UCSD-AML1 (cell line): ENCODE results near the gene MEG3.

ENCODE experiments used
- DNase-seq: peaks from one replicate; lab custom pipeline; 2025; ENCODE audit not compliant: unreplicated experiment; lab: John Stamatoyannopoulos, UW

MEG3 gene

GRCh38 chr14:100862277-100862676 lies 36.4 kb downstream of the MEG3 start:
- no peak for DNase-seq

- no peak for DNase-seq
These were observed 36.9 kb downstream of the MEG3 start for GRCh38 chr14:100862793-100863192.

- DNase-seq = no peak
These were observed 38.3 kb downstream of the MEG3 start for GRCh38 chr14:100864206-100864605.

DNA sequence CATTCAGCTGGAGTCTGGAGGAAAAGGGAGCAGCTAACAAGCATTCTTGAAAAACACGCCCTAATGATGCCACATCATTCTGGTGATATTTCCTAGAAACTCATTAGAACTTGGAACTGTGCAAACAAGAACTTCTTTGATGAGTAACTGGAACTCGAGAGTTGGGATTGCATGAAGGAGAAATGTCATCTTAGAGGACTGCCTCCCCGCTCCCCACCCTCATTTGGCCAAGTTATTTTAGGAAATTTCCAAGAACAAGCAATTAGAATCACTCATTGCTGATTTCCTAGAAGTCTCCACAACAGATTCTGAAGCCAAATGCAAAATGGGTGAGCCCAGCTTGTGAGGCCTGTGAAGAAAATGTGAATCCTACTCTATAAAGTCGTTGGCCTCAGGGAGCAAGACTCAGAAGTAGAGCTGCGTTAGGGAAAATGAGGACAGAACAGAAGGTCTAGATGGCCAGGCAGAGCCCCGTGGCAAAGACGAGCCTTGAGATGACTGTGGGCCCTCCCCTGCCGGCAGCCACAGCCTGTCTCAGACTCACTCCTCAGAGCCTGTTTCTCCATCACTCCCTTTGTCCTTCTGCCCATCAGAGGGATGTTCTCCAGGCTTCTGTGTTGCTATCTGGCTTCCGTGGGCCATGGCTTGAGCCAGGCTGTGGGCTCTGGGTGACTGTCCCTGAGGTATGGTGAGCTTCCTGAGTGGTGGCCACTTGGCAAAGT lies 39.2 kb downstream of the MEG3 start:
- no peak for DNase-seq

GRCh38 chr14:100865682-100866591 lies 40.0 kb downstream of the MEG3 start:
- no peak for DNase-seq

DNA sequence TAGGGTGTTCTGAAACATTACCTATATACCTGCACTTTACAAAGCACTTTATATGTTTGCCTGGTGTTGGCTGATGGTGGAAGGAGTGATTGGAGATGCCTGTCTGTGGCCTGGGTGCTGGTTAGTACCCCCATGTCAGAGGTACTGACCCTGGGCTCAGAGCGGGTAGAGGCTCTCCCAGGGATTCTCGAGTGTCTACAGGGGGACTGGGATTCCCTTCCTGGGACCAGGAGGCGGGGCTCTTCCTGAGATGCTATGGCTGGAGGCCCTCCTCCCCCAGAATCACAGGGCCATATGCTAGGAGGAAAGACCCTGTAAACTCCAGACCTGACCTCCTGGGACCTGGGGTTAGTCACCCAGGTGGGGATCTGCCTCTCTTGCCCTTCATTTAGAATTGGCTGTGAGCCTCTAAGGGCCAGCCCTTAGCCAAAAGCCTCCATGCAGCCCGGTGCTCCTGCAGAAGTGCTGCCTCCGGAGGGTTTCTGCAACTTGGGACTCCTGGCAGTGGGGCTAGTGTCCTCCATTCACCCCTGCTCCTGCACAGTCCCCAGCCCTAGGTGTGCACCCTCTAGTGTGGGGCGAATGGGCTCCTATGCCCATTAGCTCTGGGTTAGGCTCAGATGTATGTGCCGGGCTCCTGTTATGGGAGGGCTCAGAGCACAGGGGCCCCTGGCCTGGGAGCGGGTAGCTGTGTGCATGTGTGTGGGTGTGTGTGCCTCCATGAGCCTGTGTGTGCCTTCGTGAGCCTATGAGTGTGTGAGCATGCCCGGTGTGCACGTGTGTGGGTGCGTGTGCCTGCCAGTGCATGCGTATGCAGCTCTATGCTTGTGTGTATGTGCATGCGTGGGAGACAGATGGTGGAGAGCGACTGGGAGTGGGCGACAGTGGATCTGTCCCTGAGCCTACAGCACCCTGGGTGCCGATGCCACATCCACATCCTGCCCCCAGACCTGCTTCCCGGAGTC lies 41.0 kb downstream of the MEG3 start:
- no peak for DNase-seq

GRCh38 chr14:100867631-100868315 lies 41.9 kb downstream of the MEG3 start:
- no peak for DNase-seq

- no peak for DNase-seq
These were observed 42.9 kb downstream of the MEG3 start for GRCh38 chr14:100868621-100869370.

- DNase-seq = no peak
These were observed 45.6 kb downstream of the MEG3 start for GRCh38 chr14:100871234-100872186.

- no peak for DNase-seq
These were observed 46.6 kb downstream of the MEG3 start for GRCh38 chr14:100872259-100873095.

DNA sequence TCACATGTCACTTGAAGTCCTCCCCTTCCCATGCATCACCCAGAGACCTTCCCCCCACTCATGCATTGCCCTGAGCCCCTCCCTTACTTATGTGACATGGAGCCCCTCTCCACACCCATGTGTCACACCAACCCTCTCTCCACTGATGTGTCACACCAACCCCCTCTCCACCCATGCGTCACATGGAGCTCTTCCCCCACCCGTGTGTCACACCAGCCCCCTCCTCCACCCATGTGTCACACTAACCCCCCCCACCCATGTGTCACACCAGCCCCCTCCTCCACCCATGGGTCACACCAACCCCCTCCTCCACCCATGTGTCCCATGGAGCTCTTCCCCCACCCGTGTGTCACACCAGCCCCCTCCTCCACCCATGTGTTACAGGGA lies 47.2 kb downstream of the MEG3 start:
- DNase-seq = no peak

DNA sequence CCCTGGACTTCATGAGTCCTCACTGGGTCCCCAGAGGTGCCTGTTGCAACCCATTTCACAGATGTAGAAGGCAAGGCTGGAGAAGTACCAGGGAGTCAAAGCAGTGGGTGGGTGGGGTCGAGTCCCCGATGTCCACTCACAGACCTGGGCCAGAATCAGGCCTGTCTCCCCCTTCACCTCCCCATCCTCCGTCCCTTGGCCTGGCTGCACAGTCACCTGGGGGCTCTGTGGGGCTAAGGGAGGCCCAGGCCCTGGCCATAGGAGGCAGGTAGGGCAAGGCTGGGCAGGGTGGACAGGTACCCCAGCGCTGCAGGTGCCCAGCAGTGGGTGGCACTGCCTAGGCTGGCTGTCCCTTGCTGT lies 48.1 kb downstream of the MEG3 start:
- DNase-seq = no peak

GRCh38 chr14:100874411-100875091 lies 48.6 kb downstream of the MEG3 start:
- no peak for DNase-seq

DNA sequence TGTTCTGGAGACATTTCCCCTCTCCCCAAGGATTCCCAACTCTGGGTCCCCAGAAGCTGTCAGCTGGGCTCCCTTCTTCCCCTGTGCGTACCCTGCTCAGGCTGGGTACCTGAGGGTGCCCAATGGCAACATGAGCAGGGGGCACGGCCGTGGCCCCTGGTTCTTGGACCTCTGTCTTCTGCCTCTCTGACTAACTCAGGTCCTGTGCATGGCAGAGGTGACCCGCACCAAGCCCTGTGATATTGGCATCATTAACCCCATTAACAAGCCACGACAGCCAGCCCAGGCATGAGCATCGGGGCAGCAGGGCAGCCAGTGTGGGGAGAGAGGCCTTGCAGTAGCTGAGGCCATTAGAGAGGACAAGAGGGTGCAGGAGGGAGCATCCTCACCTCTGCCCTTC lies 49.2 kb downstream of the MEG3 start:
- no peak for DNase-seq

DNA sequence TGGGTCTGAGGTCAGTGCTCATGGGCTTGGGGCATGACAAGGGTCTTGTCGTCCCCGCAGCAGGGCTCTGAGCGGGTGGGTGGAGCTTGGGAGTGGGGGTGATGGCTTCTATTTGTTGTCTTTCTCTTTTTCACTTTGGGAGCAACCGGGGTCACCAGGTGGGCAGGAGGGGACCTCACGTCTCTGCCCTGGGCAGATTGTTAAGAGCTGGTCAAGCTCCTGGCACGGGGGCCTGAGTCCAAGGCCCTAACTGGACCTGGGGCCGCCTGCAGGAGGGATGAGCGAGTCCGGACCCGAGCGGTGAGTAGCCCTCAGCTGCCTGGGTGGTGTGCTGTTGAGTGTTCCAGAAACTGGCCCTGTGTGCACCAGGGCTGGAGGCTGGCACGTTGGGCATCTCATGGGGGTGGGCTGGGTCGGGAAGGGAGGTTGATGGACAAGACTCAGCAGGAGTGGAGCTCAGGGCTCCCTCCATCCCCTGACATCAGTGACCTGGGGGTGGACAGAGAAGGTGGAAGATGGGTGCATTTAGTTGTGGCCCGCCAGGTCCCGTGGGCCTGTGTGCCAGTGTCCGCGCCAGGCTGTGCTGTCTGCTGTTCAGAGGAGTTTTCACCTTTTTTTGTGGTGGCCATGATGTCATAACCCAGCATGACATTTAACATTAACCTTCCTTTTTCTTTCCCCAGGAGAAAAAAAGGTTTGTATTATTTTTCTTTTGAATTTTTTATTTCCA lies 50.1 kb downstream of the MEG3 start:
- no peak for DNase-seq

DNA sequence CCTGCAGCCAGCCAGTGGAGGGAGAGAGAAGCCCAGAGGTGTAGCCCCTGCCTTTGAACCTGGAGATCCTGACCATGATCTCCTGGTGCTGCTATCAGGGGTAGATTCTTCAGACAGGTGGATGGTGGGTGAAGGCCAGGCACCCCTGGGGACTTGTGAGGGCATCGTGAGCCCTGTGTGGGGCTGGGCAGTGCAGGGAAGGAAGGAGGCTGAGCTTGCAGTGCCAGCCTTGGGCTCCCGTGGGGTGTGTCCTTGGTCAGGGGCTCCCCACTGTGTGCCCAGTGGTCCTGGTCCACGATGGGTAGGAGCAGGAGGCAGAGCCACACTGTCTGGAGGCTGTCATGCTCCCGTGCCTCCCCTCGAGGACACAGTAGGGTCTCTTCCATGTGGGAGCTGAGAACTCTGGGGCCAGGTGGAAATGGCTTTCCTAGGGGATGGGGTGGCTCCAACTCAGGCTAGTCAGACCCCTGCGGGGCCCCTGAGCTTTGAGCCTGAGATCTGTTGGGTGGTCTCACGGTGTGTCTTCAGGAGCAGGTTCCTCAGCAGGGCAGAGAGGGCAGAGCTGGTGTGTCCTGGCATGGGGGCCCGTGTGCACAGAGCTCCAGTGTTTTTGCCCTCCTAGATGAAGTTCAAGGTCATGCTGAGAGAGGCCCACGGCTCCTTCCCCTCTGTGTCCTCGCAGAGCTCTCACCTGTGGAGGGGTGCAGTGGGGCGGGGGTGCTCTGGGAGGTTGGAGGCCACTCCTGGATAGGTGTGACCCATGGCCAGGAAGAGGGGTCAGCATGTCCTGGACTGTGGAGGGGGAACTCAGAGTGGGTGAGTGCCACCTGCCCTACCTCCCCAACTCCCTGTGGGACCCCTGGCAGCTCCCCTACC lies 52.6 kb downstream of the MEG3 start:
- DNase-seq = no peak
